ENCODE results near the gene RTL9.
A peak's percentile ranks its signal among the peaks of the same experiment; 100 is the strongest.
"Not testable (repeated sequence)": the region's sequence is repeated elsewhere in the genome, so short reads cannot be mapped to it uniquely, and the experiment has no call there.

RTL9 gene

DNA sequence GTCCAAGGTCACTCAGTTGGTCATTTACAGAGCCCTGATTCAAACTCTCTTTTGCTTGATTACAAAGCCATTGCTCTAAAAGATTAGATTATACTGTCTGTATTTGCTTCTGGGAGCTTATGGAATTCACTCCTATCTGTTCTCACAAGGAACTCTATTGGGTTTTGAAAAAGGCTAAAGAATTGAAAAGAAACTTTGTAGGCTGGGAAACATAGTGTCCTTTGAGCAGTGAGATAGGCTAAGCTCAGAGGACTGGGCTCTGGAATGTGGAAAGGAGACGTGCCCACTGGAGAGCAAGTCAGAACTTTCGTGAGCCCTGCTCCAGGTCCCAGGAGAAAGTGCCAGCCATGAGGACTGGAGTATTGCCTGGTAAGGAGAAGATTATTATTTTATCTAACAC, at the start of gene RTL9:
TSS of gene RTL9 (plus strand) at position 301 of the 400 bp plus-strand sequence. CDS start 91,770 bp downstream, outside the sequence.
- no peak for DNase-seq

DNA sequence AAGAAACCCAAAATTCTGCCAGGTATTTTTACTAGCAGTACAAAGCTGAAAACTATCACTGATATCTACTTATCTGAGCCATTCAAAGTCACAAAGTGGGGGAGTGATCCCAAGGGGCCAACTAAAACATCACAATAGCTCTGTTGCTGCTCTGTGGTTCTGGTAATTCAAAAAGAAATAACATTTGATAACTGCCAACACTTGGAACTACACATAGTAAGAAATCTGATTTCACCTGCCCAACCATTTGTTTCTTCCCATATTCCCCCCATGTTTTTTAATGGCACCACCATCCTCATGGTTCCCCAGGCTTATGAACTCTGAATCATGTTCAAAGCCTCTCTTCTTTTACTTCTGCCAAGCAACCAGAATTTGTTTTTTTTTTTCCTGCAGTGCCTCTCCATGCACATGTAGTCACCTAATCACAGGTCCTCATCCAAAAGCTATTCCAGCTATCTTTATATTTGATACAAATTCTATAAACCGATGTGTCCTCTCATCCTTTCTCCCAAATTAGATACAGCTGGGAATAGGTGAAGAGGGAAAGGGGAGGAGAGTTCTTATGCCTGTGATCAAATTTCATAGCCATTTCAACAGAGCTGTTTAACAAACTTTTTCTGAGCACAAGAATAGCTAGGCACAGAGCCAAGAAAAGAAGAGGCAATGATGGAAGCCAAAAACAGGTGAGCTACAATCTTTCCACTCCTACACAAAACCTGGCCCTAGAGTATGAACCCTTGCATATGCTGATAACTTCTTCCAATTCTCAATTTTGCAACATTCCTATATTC, 48.5 kb upstream of the RTL9 start:
- DNase-seq, result no peak

DNA sequence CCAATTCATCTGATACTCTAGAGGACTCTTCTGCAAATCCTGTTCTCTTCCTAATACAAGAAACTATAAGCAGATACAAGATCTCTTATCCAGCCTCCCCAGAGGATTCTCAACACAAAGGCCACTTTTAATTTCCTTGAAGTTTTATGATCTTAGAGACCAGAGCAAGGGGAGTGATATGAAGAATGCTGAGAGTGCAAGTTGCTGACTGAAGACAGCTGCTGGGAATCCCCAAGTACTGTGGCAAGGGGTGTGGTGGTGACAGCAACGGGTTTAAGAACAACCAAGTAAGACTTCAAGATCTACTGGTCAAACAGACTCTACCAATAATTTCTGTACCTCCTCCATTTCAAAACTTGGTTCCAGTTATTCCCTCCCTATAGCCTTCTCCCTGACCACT, 47.8 kb upstream of the RTL9 start:
- no peak for DNase-seq

DNA sequence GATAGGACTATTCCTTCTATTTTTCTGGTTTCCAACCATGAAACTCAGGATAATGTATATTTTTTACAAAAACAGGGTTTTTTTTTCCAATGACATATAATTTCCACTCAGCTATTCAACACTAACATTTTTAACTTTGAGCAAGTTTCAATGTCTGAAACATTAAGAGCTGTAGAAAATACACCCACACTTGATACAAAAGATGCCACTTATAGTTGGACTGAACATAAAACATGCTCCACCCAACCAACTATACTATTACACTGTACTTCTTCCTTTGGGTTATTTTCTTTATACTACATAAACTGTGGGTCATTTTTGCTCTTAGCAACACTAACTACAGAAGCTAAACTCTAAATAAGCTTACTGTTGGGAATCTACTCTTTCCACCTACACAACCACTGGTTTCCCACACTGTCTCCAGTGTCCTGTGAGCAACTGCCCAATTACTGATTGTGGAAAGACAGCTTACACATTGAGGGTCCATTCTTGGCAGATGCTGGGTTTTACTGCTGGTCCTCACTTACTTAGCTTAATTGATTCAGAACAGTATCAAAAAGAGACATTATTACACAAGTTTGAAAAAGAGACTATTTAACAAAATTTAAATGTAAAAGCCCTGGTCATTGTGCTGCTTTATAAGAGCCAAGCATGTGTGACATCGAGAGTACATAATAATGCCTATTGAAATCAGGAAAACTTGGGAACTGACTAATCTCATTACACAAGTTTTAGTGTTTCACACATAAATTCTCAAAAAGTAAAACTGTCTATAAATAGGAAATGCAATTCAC, 47.0 kb upstream of the RTL9 start:
- no peak for DNase-seq

DNA sequence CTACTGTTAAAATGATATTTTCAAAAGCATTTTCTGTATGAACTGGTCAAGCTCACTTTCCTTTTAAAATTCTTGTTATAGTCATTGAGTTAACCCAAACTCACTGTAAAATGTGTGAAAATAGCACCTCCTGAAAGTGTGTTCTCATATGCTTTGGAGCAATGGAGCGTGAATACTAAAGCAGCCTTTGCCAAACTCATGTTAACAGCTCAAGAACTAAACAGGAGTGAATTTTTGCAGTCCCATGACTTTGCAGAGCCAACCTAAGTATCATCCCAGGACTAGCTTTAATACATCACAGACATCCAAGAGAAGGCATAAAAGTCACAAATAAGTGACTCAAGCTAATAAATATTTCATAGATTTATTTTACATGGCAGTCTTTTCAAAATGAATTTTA, 43.1 kb upstream of the RTL9 start:
- no peak for DNase-seq

DNA sequence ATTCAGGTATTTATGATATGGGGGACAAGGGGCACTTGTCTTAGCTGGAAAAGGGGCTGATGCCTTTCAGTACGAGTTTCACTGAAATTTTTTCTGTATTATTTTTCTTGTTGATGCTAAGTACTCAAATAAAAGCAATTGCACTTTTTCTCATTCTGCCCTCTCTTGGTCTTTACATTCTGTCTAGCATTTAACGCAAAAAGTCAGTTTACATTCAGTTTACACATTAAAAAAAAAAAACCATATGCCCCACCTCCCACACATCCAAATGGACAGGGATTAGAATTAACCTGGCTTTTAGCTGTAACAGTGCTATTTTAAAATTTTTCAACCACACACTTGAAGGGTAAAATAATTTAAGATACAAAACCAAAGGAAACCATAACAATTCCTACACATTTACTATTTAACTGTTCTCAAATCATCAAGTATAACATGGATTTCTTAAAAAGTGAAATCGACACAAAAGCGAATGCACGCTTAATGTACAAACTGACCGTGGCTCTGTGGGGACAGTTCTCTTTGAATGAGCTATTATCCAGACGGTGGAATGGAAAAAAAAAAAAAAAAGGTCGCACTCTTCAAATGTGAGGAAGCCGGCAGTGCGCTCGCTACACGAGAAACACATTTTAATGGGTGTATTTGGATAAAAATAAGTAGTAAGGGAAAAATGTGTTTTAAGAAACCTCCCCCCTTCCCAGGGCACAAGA, 42.1 kb upstream of the RTL9 start:
- no peak for DNase-seq

DNA sequence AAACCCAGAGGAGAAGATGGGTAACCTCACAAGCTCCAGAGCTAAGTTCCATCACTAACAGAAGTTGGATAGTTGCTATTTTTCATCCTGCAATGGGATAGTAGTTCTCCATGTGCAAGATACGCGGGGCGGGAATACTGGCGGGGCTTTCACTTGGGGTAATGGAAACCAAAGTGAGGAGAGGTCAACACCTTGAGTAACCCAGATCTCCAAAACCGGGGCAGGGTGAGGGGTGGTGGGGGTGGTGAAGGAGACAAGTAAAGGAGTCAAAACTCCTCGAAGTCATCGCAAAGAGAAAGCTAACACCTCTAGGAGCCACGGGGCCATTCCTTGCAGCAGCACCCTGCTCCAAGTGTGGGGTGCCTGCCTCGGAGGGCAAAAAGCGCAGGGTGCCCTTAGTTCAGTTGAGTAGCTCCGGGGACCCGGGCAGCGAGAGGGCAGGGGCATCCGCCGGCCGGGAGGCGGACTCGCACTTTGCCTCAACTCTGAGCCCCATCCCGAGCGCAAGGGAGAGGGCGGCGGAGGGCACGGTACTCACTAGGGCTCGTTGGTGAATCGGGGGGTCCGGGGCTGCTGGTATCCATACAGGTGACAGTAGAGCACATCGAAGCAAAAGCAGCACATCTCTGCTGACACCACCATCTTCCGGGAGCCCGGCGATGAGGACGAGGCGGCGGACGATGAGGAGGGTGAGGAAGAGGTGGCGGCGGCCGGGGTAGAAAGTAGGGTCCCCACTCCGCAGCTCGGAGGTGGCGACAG, 41.4 kb upstream of the RTL9 start:
- peak; percentile 42 for DNase-seq

DNA sequence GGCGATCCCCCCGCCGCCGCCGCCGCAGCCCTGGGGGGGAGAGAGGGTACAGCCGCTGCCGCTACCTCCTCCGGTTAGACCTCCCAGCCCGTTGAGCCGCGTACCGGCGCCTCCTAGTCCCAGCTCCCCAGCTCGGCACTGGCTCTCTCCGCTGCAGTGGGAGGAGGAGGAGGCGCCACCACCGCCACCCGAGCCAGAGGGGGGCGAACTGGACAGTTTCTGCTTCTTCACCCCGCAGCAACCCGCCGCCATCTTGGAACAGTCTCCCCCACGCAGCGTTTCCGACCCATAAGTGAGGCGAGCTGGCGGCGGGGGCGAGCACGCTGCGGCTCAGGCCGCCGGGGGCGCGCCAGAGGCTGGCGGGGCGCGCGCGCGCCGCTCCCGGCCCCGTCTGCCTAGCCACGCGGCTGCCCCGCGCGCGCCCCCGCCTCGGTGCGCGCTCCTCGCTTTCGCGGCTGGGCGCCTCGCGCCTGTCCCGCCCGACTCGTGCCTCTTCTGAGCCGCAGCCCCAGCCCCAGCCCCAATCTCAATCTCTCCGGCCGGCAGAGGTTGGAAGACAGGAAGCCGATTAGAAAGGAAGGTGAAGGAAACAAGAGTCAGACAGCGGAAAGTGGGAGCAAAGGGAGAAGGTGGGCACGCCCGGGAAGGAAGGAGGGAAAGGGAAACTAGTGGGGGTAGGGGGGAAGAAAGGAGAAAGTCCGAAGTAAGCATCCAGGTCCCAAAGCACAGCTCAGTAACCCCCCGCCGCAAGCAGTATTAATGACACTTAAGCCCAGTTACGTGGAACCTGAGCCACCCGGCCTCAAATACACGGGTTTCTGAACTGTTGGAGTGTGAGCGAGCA, 40.6 kb upstream of the RTL9 start, which contains the start of gene AMMECR1:
TSS of gene AMMECR1 (minus strand) at position 266 of the 844 bp plus-strand sequence. CDS start at position 252, 14 bp downstream.
- peak; percentile 76 for DNase-seq

DNA sequence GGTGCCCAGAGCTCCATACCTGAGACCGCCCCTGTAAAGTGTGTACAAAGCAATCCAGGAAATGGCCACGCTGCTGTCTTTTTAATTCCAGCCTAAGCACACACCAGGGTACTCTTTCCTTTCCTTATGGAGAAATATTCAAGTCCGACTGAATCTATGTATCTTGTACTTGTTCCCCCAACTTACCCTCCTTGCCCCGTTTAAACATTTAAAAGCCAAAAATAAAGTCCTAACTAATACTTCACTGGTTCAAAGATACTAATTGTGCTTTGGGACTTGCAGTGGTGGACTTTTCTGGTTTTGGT, 40.0 kb upstream of the RTL9 start:
- no peak for DNase-seq

DNA sequence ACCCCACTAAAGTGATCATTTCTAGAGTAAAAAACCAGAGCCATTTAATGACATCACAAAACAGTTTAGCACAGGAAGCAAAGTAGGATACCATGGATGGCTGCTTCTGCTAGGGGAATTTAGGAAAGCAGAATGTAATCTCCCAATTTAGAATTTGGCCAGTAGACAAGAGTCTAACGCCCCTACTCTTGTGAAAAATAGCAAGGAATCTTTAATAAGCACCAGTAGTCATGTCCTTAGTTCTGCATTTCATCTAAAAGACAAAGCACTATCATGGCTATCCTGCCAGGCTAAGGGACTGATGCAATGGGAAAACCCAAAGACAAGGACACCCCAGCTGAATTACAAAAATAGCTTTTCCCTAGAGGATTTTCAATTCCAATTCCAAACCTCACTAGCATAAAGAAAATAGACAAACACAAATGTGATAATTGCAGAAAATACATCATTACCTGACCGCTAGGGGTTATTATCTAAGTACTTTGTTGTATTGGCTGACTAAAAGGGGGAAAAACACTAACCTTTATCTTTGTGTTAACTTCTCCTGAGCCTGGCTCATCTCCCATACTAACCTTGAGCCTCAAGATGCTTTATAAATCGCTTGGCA, 38.2 kb upstream of the RTL9 start:
- no peak for DNase-seq

DNA sequence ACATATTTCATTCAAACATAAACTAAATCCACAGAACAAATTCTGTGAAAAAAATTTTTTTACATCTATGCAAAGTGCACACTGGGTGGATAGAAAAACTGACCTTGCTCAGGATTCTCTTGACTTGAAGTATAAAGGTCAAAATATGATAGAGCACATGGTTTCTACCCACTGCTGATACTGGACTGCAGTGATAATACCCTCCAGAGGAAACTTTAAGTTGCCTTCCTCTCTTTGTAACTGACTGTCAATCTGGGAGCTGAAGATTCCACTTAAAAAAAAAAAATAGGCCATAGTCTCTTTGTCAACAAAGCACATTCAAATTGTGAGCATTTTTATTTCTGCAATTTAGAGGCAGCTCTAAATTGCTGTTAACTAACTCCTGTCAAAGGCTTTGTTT, 37.6 kb upstream of the RTL9 start:
- no peak for DNase-seq

DNA sequence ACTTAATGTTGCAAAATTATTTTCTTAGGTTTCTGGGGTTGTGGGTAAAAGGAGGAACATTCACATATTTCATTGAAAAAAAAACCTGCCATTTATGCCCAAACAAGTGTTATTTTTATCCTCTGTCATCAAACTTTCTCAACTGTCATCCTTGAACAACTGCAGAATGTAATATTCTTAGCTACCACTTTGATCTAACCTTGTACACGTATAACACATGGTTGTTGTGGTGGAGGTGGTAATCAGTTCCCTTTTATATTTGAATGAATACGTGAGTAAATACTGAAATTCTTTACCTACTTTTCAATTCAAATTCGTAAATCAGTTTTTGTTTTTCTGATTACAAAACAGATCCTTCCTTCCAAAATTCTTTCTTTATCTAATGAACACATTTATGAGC, 37.0 kb upstream of the RTL9 start:
- no peak for DNase-seq

DNA sequence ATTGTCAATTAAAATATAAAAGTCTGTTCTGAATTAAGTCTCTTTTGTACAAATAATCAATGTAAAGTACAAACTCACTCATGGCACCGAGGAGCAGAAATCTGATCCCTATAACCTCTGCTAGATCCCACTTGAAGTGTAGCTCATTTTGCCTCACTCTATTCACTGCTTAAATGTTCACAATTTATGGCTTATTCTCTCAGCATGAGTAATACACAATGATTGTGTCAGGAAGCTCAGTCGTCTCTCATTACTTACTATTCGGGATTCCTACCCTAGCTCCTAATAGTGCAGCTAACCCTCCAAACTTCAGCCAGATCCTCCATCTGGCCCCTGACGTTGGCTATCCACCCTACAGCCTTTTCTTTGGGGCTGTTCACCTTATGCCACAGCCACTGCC, 36.0 kb upstream of the RTL9 start:
- no peak for DNase-seq

DNA sequence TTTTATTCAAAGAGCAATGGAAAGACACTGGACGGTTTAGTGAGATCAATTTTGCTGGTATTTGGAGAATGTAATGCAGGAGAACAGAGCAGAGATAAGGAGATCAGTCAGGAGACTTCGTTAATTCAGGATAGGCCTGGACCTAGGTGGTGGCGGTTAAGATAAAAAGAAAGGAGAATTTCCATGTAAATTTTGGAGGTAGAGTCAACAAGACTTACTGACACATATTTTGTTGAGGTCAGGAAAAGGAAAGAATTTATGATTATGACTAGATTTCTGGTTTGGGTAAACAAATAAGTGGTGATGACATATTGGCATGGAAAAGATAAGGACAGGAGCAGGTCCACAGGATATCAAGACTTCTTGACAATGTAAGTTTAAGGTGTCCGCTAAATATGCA, 31.9 kb upstream of the RTL9 start:
- no peak for DNase-seq

DNA sequence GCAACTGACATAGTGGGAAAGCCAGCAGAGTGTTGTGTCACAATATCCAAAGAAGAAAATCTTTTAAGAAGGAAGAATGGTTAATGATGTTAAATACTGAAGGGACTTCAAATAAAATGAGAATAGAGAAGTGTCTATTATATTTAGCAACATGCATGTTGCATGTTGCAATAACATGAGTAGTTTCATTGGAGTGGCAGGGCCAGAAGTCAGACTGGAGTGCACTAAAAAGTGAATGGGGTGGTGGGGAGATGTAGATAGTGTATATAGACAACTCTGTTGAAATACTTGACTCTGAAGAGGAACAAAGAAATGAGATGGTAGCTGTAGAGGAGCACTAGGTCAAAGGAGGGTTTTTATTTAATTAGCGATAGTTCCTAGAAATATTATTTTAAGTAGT, 31.3 kb upstream of the RTL9 start:
- no peak for DNase-seq

DNA sequence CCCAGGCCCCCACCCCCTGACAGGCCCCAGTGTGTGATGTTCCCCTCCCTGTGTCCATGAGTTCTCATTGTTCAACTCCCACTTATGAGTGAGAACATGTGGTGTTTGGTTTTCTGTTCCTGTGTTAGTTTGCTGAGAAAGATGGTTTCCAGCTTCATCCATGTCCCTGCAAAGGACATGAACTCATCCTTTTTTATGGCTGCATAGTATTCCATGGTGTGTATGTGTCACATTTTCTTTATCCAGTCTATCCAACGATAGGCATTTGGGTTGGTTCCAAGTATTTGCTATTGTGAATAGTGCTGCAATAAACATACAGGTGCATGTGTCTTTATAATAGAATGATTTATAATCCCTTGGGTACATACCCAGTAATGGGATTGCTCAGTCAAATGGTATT, 30.0 kb upstream of the RTL9 start:
- DNase-seq, result not testable (repeated sequence)

DNA sequence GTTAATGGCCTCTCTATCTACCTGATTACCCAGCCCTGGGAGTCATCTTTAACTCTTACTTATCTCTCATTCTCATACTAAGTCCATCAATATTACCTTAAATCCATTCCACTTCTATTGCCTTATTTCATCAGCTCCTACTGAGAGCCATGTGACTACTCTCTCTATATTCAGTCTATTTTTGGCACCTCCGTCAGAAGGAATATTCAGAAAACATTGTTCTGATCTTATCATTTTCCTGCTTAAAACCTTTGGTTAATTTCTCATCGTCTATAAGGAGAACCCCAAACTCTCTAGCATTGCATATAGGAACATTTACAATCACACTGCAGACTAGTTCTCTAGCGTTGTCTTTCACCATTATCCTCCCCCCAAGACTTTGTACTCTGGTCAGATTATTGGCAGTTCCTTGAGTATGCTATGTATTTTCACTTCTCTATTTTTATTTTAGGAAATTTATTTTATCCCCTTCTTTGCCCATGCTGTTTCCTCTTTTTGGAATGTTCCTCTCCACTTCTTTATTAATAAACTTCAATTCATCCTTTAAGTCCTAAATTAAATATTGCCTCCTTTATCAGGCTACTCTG, 27.1 kb upstream of the RTL9 start:
- no peak for DNase-seq

DNA sequence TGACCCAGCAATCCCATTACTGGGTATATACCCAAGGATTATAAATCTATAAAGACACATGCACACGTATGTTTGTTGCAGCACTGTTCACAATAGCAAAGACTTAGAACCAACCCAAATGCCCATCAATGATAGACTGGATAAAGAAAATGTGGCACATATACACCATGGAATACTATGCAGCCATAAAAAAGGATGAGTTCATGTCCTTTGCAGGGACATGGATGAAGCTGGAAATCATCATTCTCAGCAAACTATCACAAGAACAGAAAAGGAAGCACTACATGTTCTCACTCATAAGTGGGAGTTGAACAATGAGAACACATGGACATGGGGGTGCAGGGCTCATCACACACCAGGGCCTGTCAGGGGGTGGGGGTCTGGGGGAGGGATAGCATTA, 25.2 kb upstream of the RTL9 start:
- DNase-seq, result not testable (repeated sequence)

DNA sequence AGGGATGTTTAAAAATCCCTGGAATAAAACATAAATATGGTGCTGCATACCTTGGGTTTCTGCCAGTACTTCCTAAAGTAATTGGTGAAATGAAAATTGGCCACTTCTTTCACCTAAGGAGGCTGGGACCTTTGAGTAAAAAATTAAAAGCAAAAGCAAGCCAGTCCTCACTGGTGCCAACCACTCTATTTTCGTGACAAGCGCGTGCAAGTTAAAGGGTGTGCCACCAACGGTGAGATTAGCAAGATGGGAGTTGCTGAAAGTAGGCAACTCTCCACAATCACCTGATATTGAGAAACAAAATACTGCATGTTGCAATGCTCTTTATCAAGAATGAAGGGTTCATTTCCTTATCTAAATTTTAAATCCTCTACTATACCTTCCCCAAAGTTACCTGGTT, 19.7 kb upstream of the RTL9 start:
- DNase-seq, result no peak

DNA sequence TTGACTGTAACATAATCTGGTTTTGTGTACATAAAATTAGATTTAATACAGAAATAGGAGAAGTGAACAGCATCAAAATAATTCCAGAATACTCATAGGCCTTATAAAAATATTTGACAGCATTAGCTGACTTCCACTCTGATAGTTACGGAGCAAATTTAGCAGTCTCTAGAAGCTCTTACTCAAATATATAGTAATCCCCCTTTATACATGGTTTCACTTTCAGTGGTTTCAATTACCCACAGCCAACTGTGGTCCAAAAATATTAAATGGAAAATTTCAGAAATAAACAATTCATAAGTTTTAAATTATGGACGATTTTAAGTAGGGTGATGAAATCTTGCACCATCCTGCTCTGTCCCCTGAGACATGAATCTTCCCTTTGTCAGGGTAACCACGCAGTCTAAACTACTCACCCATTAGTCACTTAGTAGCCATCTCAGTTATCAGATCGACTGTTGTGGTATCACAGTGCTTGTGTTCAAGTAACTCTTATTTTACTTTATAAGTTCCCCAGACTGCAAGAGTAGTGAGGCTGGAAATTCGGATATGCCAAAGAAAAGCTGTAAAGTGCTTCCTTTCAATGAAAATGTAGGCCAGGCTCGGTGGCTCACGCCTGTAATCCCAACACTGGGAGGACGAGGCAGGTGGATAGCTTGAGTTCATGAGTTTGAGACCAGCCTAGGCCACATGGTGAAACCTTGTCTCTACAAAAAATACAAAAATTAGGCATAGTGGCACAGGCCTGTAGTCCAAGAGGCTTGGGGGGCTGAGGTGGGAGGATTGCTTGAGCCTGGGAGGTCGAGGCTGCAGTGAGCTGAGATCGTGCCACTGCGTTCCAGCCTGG, 17.2 kb upstream of the RTL9 start:
- no peak for DNase-seq
